KOPT-K1 (cell line): ENCODE results near the gene PRKD2.

ENCODE experiments used
- H3K27ac ChIP-seq: fragments of 200-600 bp; sonication (generic); 2 replicates; pipeline ENCODE4 v1.5.1; 2016; ENCODE audit warnings: antibody characterized with exemption, mild to moderate bottlenecking, low read depth, low read length; ENCODE audit not compliant: poor library complexity, severe bottlenecking
- H3K36me3 ChIP-seq: fragments of 200-600 bp; sonication (generic); 2 replicates; pipeline ENCODE4 v1.5.1; 2017; ENCODE audit warnings: antibody characterized with exemption, mild to moderate bottlenecking, low read length, moderate library complexity; ENCODE audit not compliant: insufficient read depth
- H3K9me3 ChIP-seq: fragments of 200-600 bp; sonication (generic); 2 replicates; pipeline ENCODE4 v1.5.1; 2017; ENCODE audit warnings: antibody characterized with exemption, low read length, mild to moderate bottlenecking; ENCODE audit not compliant: insufficient read depth, poor library complexity, severe bottlenecking

Gene PRKD2

GRCh38 chr19:46722421-46723022, 5.6 kb upstream of the PRKD2 start:
- peaks cover 84% of the 10 kb centered on the region for H3K36me3 ChIP-seq
- peak overlapping the region; percentile 47 for H3K27ac ChIP-seq
- H3K9me3 ChIP-seq: no peaks in the 10 kb centered on the region

GRCh38 chr19:46722004-46722380, 5.1 kb upstream of the PRKD2 start:
- no peaks in the 10 kb centered on the region for H3K9me3 ChIP-seq
- peak overlapping the region; percentile 47 for H3K27ac ChIP-seq
- H3K36me3 ChIP-seq: peaks cover 78% of the 10 kb centered on the region

- Histone ChIP-seq H3K9me3 (no peaks in the 10 kb centered on the region), H3K27ac (peak overlapping the region; percentile 47), H3K36me3 (peaks cover 73% of the 10 kb centered on the region)
These were observed 4.5 kb upstream of the PRKD2 start for GRCh38 chr19:46721269-46722003.

- H3K9me3 ChIP-seq: no peaks in the 10 kb centered on the region
- H3K27ac ChIP-seq: no peak overlapping the region
- peaks cover 65% of the 10 kb centered on the region for H3K36me3 ChIP-seq
These were observed 3.8 kb upstream of the PRKD2 start for GRCh38 chr19:46720503-46721239.

- peak overlapping the region; percentile 96 for H3K27ac ChIP-seq
- H3K9me3 ChIP-seq: no peaks in the 10 kb centered on the region
- peaks cover 57% of the 10 kb centered on the region for H3K36me3 ChIP-seq
These were observed 3.0 kb upstream of the PRKD2 start for GRCh38 chr19:46719629-46720502.

GRCh38 chr19:46718934-46719622, 2.2 kb upstream of the PRKD2 start:
- Histone ChIP-seq H3K36me3 (peaks cover 49% of the 10 kb centered on the region), H3K27ac (peak overlapping the region; percentile 96), H3K9me3 (no peaks in the 10 kb centered on the region)

- H3K36me3 ChIP-seq: peaks cover 42% of the 10 kb centered on the region
- H3K9me3 ChIP-seq: no peaks in the 10 kb centered on the region
- peak overlapping the region; percentile 96 for H3K27ac ChIP-seq
These were observed 1.4 kb upstream of the PRKD2 start for GRCh38 chr19:46718157-46718933.

GRCh38 chr19:46717716-46718143, 816 bp upstream of the PRKD2 start:
- H3K9me3 ChIP-seq: no peaks in the 10 kb centered on the region
- peak overlapping the region; percentile 96 for H3K27ac ChIP-seq
- peaks cover 36% of the 10 kb centered on the region for H3K36me3 ChIP-seq

- no peaks in the 10 kb centered on the region for H3K9me3 ChIP-seq
- peaks cover 32% of the 10 kb centered on the region for H3K36me3 ChIP-seq
- H3K27ac ChIP-seq: peak overlapping the region; percentile 96
These were observed 261 bp downstream of the PRKD2 start for GRCh38 chr19:46716672-46717033.

GRCh38 chr19:46715975-46716671, 791 bp downstream of the PRKD2 start:
- peaks cover 30% of the 10 kb centered on the region for H3K36me3 ChIP-seq
- H3K9me3 ChIP-seq: no peaks in the 10 kb centered on the region
- peak overlapping the region; percentile 96 for H3K27ac ChIP-seq

- H3K36me3 ChIP-seq: peaks cover 30% of the 10 kb centered on the region
- H3K9me3 ChIP-seq: no peaks in the 10 kb centered on the region
- peak overlapping the region; percentile 96 for H3K27ac ChIP-seq
These were observed 1.3 kb downstream of the PRKD2 start for GRCh38 chr19:46715620-46715974.

- no peaks in the 10 kb centered on the region for H3K9me3 ChIP-seq
- H3K36me3 ChIP-seq: peaks cover 30% of the 10 kb centered on the region
- H3K27ac ChIP-seq: peak overlapping the region; percentile 96
These were observed 2.3 kb downstream of the PRKD2 start for GRCh38 chr19:46714444-46715106.
